H9 (cell line): ENCODE data around the gene HIC1. TPM values are rescaled to one million over a fixed set of nuclear protein-coding genes. Genes with fewer than 3 reads are reported as not detected.

Source experiments
- DNase-seq: peaks from one replicate; pipeline ENCODE4 v3.0.0-alpha.2; 2017
- H2AFZ ChIP-seq: one replicate; pipeline ENCODE4 v1.6.1; 2013; ENCODE audit warnings: mild to moderate bottlenecking, low read length, control low read depth, moderate library complexity
- H2AK5ac ChIP-seq: 2 replicates; pipeline ENCODE4 v1.6.1; 2013; ENCODE audit warnings: low read length, control low read depth, mixed read lengths; ENCODE audit not compliant: insufficient read length
- H2BK120ac ChIP-seq: one replicate; pipeline ENCODE4 v1.6.1; 2013; ENCODE audit warnings: low read depth, mild to moderate bottlenecking, low read length, control low read depth, inconsistent platforms; ENCODE audit not compliant: poor library complexity, severe bottlenecking
- H2BK12ac ChIP-seq: 2 replicates; pipeline ENCODE4 v1.6.1; 2013; ENCODE audit warnings: low read length, control low read depth, mixed read lengths, low read depth; ENCODE audit not compliant: insufficient read length
- H2BK15ac ChIP-seq: 2 replicates; pipeline ENCODE4 v1.6.1; 2013; ENCODE audit warnings: low read depth, low read length, control low read depth
- H2BK20ac ChIP-seq: one replicate; pipeline ENCODE4 v1.6.1; 2013; ENCODE audit warnings: low read depth, mild to moderate bottlenecking, low read length, control low read depth, inconsistent platforms; ENCODE audit not compliant: poor library complexity, severe bottlenecking
- H2BK5ac ChIP-seq: 2 replicates; pipeline ENCODE4 v1.6.1; 2013; ENCODE audit warnings: low read length, control low read depth, mixed read lengths; ENCODE audit not compliant: insufficient read length
- H3K14ac ChIP-seq: 2 replicates; pipeline ENCODE4 v1.6.1; 2013; ENCODE audit warnings: low read length, control low read depth; ENCODE audit not compliant: insufficient read depth
- H3K18ac ChIP-seq: 2 replicates; pipeline ENCODE4 v1.6.1; 2013; ENCODE audit warnings: low read depth, mild to moderate bottlenecking, mixed read lengths, low read length, control low read depth; ENCODE audit not compliant: insufficient read length
- H3K23ac ChIP-seq: 2 replicates; pipeline ENCODE4 v1.6.1; 2013; ENCODE audit warnings: low read length, control low read depth, mixed read lengths, low read depth; ENCODE audit not compliant: insufficient read length
- H3K23me2 ChIP-seq: 2 replicates; pipeline ENCODE4 v1.6.1; 2013; ENCODE audit warnings: low read depth, mild to moderate bottlenecking, mixed read lengths, low read length, control low read depth; ENCODE audit not compliant: insufficient read length, poor library complexity, severe bottlenecking
- H3K27ac ChIP-seq: 2 replicates; pipeline ENCODE4 v1.5.1; 2013; ENCODE audit warnings: low read length, control low read depth, mixed read lengths, low read depth; ENCODE audit not compliant: insufficient read length
- H3K27me3 ChIP-seq: 2 replicates; pipeline ENCODE4 v1.6.1; 2013; ENCODE audit warnings: low read length, control low read depth, inconsistent platforms; ENCODE audit not compliant: insufficient read depth
- H3K4ac ChIP-seq: 2 replicates; pipeline ENCODE4 v1.6.1; 2013; ENCODE audit warnings: low read depth, mild to moderate bottlenecking, control low read depth, inconsistent platforms, low read length, moderate library complexity
- H3K4me1 ChIP-seq: 2 replicates; pipeline ENCODE4 v1.6.1; 2013; ENCODE audit warnings: low read length, control low read depth, inconsistent platforms; ENCODE audit not compliant: insufficient read depth
- H3K4me2 ChIP-seq: 2 replicates; pipeline ENCODE4 v1.6.1; 2013; ENCODE audit warnings: low read length, control low read depth, mixed read lengths; ENCODE audit not compliant: insufficient read length, insufficient read depth
- H3K56ac ChIP-seq: 2 replicates; pipeline ENCODE4 v1.6.1; 2013; ENCODE audit warnings: low read depth, mild to moderate bottlenecking, mixed read lengths, low read length, control low read depth; ENCODE audit not compliant: insufficient read length
- H3K79me1 ChIP-seq: 2 replicates; pipeline ENCODE4 v1.6.1; 2013; ENCODE audit warnings: low read depth, mild to moderate bottlenecking, moderate library complexity, low read length, control low read depth, inconsistent platforms; ENCODE audit not compliant: insufficient read depth, poor library complexity, severe bottlenecking
- H3K79me2 ChIP-seq: 2 replicates; pipeline ENCODE4 v1.6.1; 2013; ENCODE audit warnings: low read length, control low read depth, inconsistent platforms; ENCODE audit not compliant: insufficient read depth
- H3K9ac ChIP-seq: 2 replicates; pipeline ENCODE4 v1.6.1; 2013; ENCODE audit warnings: low read length, control low read depth, mixed read lengths; ENCODE audit not compliant: insufficient read length; ENCODE audit errors: extremely low read depth
- H3K9me3 ChIP-seq: one replicate; pipeline ENCODE4 v1.6.1; 2013; ENCODE audit warnings: low read depth, low read length, inconsistent platforms; ENCODE audit not compliant: control insufficient read depth
- H3T11ph ChIP-seq: one replicate; pipeline ENCODE4 v1.6.1; 2013; ENCODE audit warnings: mild to moderate bottlenecking, low read length, control low read depth, inconsistent platforms
- H4K20me1 ChIP-seq: one replicate; pipeline ENCODE4 v1.6.1; 2013; ENCODE audit not compliant: control insufficient read depth, insufficient read length, insufficient read depth
- H4K5ac ChIP-seq: 2 replicates; pipeline ENCODE4 v1.6.1; 2013; ENCODE audit warnings: low read depth, mild to moderate bottlenecking, mixed read lengths, low read length, control low read depth; ENCODE audit not compliant: insufficient read length
- H4K8ac ChIP-seq: replicated peaks from 2 replicates; pipeline ENCODE4 v1.6.1; 2013; ENCODE audit warnings: low read length, control low read depth, mixed read lengths, low read depth; ENCODE audit not compliant: insufficient read length
- H4K91ac ChIP-seq: 2 replicates; pipeline ENCODE4 v1.6.1; 2013; ENCODE audit warnings: low read depth, mild to moderate bottlenecking, moderate library complexity, mixed read lengths, low read length, control low read depth; ENCODE audit not compliant: insufficient read length
- H3K27ac Mint-ChIP-seq, 3 experiments: 2 replicates in 2 of 3; 3 replicates in 1 of 3; pipeline ENCODE4 v1.8.0; 2020 to 2021; ENCODE audit warnings: mixed read lengths in 3 of 3, mild to moderate bottlenecking in 1 of 3, moderate library complexity in 1 of 3
- H3K27me3 Mint-ChIP-seq: 2 replicates; pipeline ENCODE4 v1.8.0; 2021; ENCODE audit warnings: low read depth, mild to moderate bottlenecking, moderate library complexity, mixed read lengths
- H3K36me3 Mint-ChIP-seq, 3 experiments: 2 replicates in 2 of 3; 3 replicates in 1 of 3; pipeline ENCODE4 v1.8.0; 2020 to 2021; ENCODE audit warnings: low read depth in 3 of 3, mixed read lengths in 3 of 3; ENCODE audit not compliant: insufficient read depth in 1 of 3
- H3K4me1 Mint-ChIP-seq, 2 experiments: 2 replicates each; pipeline ENCODE4 v1.8.0; 2020; ENCODE audit warnings: mixed read lengths in 2 of 2
- H3K4me3 Mint-ChIP-seq, 2 experiments: 2 replicates in 1 of 2; 3 replicates in 1 of 2; pipeline ENCODE4 v1.8.0; 2020 to 2021; ENCODE audit warnings: mild to moderate bottlenecking in 2 of 2, mixed read lengths in 2 of 2, moderate library complexity in 1 of 2
- H3K9me3 Mint-ChIP-seq, 2 experiments: 2 replicates in 1 of 2; 3 replicates in 1 of 2; pipeline ENCODE4 v1.8.0; 2020; ENCODE audit warnings: mild to moderate bottlenecking in 2 of 2, mixed read lengths in 2 of 2, moderate library complexity in 1 of 2
- CTCF ChIP-seq: fragments of 200-600 bp; sonication (generic); conservative IDR thresholded peaks from 3 replicates; pipeline ENCODE4 v1.8.0; 2021; ENCODE audit warnings: antibody characterized with exemption, mild to moderate bottlenecking
- WGBS: extraction: QIAGEN DNeasy Blood & Tissue Kit; methylation state at CpG from one replicate; pipeline ENCODE4 v1.1.7; 2013; ENCODE audit warnings: missing lambda C conversion rate, low lambda C conversion rate, mixed read lengths; ENCODE audit not compliant: insufficient read length; ENCODE audit errors: extremely low coverage; 5-methylcytosine and 5-hydroxymethylcytosine counted together
- total RNA-seq: library from RNA; stranded (reverse); gene quantifications from 2 replicates; pipeline ENCODE4 v1.2.1, GENCODE V29; 2021

HIC1 gene
- total RNA-seq, 1 experiment from 2014 or later: 1.8 TPM

- peaks cover 28% of the 10 kb centered on the region for H3K27me3 ChIP-seq
- H4K91ac ChIP-seq: no peak overlapping the region
- H2BK20ac ChIP-seq: no peak overlapping the region
- no peak overlapping the region for H2BK15ac ChIP-seq
- H3K79me1 ChIP-seq: no peaks in the 10 kb centered on the region
- no peak overlapping the region for H3K9ac ChIP-seq
- peaks cover 3% of the 10 kb centered on the region for H3K23me2 ChIP-seq
- peak overlapping the region; percentile 29 for H3K4me2 ChIP-seq
- no peaks in the 10 kb centered on the region for H3K9me3 ChIP-seq
- H3K4me3 Mint-ChIP-seq: peak overlapping the region in 1 of 2 experiments; percentile 50; a peak in 3 of 5 replicates
- peaks cover 5% of the 10 kb centered on the region; the same call in 1 of the 2 replicates for H3K4me1 ChIP-seq
- no peak overlapping the region for H2BK5ac ChIP-seq
- no peak overlapping the region for H3T11ph ChIP-seq
- no peak overlapping the region for H2AK5ac ChIP-seq
- H3K27me3 Mint-ChIP-seq: peaks cover 47% of the 10 kb centered on the region
- H4K8ac ChIP-seq: no peak overlapping the region
- H3K14ac ChIP-seq: no peak overlapping the region
- H3K23ac ChIP-seq: no peak overlapping the region
- H2BK120ac ChIP-seq: no peak overlapping the region
- H3K56ac ChIP-seq: no peak overlapping the region
- H2AFZ ChIP-seq: no peak overlapping the region
- no peak overlapping the region for H3K4ac ChIP-seq
- TF ChIP-seq CTCF: no peak
- H4K5ac ChIP-seq: no peak overlapping the region
- H3K4me1 Mint-ChIP-seq: peaks cover 25 to 39% of the 10 kb centered on the region in 2 experiments
- no peak overlapping the region for H3K18ac ChIP-seq
- peaks cover under 1% of the 10 kb centered on the region for H4K20me1 ChIP-seq
- WGBS: no CpG with 5 or more reads among the region's 21 CpGs
- H3K9me3 Mint-ChIP-seq: no peaks in the 10 kb centered on the region
- H3K36me3 Mint-ChIP-seq: peaks cover 0 to 25% (median 16%) of the 10 kb centered on the region in 3 experiments; a peak in 6 of 7 replicates
- no peak overlapping the region for H2BK12ac ChIP-seq
- no peak overlapping the region for H3K27ac Mint-ChIP-seq
- H3K27ac ChIP-seq: no peak overlapping the region
- no peaks in the 10 kb centered on the region for H3K79me2 ChIP-seq
- DNase-seq: no peak
These were observed 4.9 kb downstream of the HIC1 start for GRCh38 chr17:2059547-2060384.
